Astrocyte of the spinal cord (primary cell): ENCODE results near the gene TMEM107.
A peak's percentile ranks its signal among the peaks of the same experiment; 100 is the strongest.
"Not testable (repeated sequence)": the region's sequence is repeated elsewhere in the genome, so short reads cannot be mapped to it uniquely, and the experiment has no call there.

ENCODE experiments used
- DNase-seq: peaks from one replicate; pipeline ENCODE4 v3.0.0; 2011; ENCODE audit warnings: low read depth, low spot score
- H3K4me3 ChIP-seq: 2 replicates; pipeline ENCODE4 v1.5.1; 2011; ENCODE audit warnings: low read depth, mild to moderate bottlenecking, low read length, moderate library complexity
- CTCF ChIP-seq: IDR thresholded peaks from 2 replicates; pipeline ENCODE4 v1.5.1; 2012; ENCODE audit warnings: low read depth, mild to moderate bottlenecking, low read length, inconsistent platforms
- in situ Hi-C: cut with HindIII; loops from 2 replicates; pipeline ENCODE4 v1.10.0; 2017; ENCODE audit warnings: low sequenced_read_pairs

The TMEM107 gene

GRCh38 chr17:8176998-8177731, 985 bp upstream of the TMEM107 start:
- no peak for TF ChIP-seq CTCF
- no peak for DNase-seq
- in situ Hi-C loops, result no loop called here
- peak overlapping the region; percentile 67 for H3K4me3 ChIP-seq

- DNase-seq, result no peak
- no peak for TF ChIP-seq CTCF
- in situ Hi-C loops, result no loop called here
- peak overlapping the region; percentile 67 for H3K4me3 ChIP-seq
These were observed 384 bp downstream of the TMEM107 start for GRCh38 chr17:8175795-8176196.

GRCh38 chr17:8173871-8174322, 2.3 kb downstream of the TMEM107 start:
- peak overlapping the region; percentile 38 for H3K4me3 ChIP-seq
- TF ChIP-seq CTCF, result no peak
- in situ Hi-C loops, result no loop called here
- no peak for DNase-seq

GRCh38 chr17:8173056-8173870, 2.9 kb downstream of the TMEM107 start:
- peak overlapping the region; percentile 38 for H3K4me3 ChIP-seq
- peak; percentile 98 for DNase-seq
- in situ Hi-C loops, result no loop called here
- no peak for TF ChIP-seq CTCF

- DNase-seq, in situ Hi-C loops, H3K4me3 ChIP-seq: not testable (repeated sequence)
These were observed 6.0 kb downstream of the TMEM107 start for GRCh38 chr17:8170186-8170585.

- no peak overlapping the region for H3K4me3 ChIP-seq
- TF ChIP-seq CTCF, result no peak
- in situ Hi-C loops, result no loop called here
- DNase-seq, result no peak
These were observed 8.7 kb downstream of the TMEM107 start for GRCh38 chr17:8167526-8167925.

- TF ChIP-seq CTCF, result no peak
- in situ Hi-C loops, result no loop called here
- no peak overlapping the region for H3K4me3 ChIP-seq
- DNase-seq, result no peak
These were observed 9.4 kb downstream of the TMEM107 start for GRCh38 chr17:8166731-8167130.
